Ecto neural progenitor cell (in vitro differentiated cells): ENCODE data around the gene SPAAR.
"Not testable (repeated sequence)": the region's sequence is repeated elsewhere in the genome, so short reads cannot be mapped to it uniquely, and the experiment has no call there.

Experiments used
- DNase-seq: peaks from one replicate; pipeline ENCODE4 v3.0.0-alpha.2; 2018; ENCODE audit warnings: low spot score

SPAAR gene, protein sequence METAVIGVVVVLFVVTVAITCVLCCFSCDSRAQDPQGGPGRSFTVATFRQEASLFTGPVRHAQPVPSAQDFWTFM

DNA sequence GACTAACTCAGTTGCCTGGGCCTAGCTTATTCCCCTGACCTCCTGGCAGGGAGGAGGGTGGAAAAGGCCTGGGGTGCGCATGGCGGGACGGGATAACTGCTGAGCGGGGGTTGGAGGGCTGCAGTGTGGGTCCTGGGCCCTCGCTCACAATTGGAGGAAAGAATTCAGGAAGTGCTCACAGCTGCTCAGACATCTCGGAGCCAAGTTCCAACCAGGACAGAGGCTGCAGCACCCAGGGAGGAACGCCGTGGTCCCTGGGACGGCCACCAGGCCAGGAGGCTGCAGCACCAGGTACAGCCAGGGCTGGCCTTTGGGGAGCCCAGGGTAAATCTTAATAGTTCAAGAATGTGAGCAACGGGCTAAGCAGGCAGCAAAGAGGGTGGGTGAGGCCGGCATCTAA is at the start of gene SPAAR:
Gene SPAAR (plus strand): TSS at position 217 of the 400 bp plus-strand sequence. CDS start 974 bp downstream, outside the sequence.
- DNase-seq: no peak

DNA sequence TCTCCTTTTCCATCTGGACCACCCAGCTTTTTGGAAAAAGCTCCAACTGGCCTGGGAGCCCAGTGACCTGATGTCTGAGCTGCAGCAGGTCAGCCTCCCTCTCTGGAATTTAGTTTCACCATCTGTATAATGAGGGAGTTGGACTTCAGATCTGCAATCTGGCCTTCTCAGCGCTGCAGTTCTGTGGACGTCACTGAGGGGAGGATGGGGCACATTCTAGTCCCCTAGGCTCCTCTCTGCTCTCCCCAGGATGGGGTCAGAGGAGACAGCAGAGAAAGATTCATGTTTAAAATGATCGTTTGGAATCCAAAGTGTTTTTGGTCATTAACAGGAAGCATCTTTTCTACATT is 49.3 kb upstream of the SPAAR start:
- DNase-seq: no peak

DNA sequence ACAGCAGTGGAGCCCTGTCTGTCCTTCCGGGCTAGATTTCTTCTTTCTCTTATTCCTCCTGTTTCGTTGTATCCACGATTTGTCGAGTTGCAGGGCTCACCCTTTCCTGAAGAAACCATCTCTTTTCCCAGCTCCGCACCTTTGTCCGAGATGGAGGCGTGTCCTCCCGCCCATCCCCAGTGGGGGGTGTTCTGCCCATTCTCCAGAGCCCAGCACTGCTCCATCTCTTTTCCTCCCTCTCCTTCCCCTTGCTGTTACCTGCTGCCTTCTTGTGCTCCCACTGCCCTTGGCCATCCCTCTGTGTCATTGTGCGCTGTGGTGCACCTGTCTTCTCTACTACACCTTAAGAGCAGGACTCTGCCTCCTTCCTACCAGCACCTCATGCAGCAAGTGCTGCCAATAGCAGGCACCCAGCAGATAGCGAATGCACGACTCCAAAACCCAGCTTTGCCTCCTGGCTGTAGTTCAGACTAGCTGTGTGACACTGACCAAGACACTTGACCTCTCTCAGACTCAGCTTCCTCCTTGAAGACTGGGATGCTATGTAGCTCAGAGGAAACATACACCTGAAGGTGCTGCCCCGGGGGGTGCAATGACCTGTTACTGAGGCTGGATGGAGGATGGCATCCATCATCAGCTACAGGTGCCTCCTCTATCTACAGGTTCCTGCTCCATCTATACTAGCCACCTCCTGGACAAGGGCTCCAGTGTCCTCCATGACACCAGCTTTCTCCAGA is 48.0 kb upstream of the SPAAR start:
- DNase-seq: peak; percentile 37

DNA sequence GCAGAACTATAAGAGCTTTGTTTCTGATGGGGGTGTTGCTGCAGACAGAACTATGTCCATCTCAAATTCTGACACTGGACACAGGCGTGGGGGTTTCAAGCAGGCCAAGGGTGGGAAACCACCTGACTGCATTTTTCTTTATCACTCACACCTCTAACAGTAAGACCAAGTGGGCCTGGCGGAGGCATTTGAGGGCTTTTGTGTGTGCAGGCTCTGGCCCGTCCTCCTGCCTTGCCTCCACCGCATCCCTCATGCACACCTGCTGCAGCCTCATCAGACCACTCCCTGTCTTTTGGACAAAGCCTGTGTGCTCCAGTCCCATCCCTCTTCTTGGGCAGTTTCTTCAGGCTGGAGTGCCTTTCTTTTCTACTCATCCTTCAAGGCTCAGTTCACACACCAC is 47.0 kb upstream of the SPAAR start:
- no peak for DNase-seq

DNA sequence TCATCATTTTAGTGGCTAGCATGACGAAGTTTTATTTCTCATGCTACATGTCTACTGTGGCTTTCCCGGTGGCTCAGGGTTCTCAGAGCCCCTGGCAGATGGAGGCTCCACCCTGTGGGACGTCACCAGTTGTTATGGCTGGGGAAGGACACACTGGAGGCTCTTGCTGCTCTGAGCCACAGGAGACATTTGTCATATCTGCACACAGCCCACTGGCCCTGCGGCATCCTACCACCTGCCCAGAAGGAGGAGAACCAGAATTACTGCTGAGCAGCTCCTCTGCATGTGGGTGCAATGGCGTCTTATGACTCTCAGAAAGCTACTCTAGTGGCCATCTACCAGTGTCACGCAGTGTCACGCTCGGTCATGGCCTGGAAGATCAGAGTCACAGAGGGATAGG is 45.7 kb upstream of the SPAAR start:
- DNase-seq: peak; percentile 32

DNA sequence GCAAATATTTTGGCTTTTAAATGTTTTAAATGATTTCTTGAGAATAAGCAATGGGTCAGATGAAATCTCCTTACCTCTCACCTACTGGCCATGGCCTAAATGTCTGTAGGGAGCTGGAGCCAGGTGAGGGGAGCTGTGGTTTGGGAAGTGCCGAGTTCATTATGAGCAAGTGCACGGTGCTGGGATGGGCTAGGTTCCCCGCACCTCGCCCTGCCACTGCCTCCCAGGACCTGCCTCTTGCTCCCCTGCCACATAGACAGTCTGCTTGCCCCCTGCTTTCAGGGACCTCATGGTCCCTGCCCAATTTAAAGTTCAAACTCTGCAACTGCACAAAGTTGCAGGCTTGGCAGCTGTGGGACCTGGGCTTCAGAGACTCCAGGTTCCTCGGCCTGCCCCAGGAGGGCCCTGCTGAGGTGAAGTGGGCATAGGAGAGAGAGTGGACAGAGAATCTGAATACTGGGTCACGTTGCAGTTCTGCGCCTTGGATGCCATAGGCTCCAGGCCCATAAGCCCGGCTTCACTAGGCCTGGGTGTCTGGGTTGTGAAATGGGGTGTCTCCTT is 44.5 kb upstream of the SPAAR start:
- peak; percentile 29 for DNase-seq

DNA sequence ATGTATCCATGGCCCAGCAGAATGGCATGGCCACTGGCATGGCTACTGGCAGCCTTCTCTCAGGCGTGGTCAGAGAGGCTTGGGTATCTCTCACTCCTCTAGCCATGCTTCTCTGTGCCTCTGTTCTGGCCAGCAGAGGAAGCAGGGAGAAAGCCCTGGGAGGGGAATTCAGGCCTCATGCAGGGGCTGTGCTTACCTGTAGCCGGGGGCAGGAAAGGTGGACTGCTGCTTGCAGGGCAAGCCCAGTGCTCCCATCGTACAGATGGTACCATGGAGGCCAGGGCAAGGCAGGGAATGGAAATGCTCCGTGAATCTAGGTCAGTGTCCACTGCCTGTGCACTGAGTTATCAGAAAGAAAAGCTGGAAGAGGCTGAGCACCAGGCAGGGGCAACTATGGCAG is 41.8 kb upstream of the SPAAR start:
- peak; percentile 25 for DNase-seq

DNA sequence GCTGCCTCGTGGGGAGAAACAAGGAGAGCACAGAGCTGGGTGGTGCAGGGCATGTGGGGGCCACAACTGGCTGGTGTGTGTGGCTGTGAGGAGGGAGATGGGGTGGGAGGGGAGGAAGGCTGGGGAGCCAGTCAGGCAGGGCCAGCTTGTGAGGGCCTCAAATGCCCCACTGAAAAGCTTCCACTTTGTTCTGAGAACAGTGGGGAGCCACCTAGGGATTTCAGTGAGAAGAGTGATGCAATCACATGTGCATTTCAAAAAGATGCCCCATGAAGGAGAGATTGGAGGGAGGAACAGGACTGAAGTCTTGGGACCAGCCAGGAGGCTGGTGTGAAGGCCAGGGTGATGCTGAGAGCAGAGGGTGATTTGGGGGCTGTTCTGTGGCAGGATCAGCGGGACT is 40.4 kb upstream of the SPAAR start:
- DNase-seq: no peak

DNA sequence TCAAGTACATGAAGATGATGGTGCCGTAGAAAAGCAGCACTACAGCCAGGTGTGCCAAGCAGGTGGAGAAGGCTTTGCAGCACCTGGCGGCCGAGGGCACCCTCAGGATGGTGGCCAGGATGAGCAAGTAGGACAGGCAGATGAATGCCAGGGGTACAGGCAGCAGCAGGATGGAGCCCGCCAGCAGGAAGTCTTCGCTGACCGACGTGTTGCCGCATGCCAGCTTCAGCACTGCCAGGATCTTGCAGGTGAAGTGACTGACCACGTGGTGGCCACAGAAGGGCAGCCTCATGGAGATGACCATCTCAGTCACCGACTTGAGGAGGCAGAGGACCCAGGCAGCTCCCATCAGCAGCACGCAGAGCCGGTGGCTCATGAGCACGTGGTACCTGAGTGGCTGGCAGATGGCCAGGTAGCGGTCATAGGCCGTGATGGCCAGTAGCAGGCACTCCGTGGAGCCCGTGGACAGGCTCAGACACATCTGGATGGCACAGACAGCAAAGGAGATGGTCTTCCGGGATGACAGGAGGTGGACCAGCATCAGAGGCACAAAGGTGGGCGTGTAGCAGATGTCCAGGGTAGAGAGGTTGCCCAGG is 39.6 kb upstream of the SPAAR start:
- DNase-seq: no peak

DNA sequence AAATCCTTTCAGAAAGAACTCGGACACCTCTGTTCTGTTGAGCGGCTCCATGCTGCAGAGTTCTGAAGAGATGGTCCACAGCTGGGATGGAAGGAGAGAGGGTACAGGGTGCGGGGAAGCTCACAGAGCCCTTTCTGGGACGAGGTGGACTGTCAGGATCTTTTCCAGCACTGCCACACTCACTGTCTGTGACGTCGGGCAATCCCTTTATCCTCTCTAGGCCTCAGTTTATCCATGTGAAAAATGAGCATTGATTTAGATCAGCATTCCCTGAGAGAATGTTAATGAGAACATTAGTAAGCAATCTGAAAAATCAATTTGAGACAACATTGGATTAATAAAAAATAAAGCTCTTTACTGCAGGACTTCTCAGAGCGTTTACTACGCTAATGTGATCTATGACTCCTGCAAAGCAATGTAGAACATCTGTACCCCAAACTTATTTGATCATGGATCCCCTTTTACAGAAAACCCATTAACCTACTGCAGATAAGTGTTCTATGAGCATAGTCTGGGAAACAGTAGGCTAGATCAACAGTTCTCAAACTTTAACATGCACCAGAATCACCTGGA is 38.9 kb upstream of the SPAAR start, which contains the start of gene OR13J1:
Gene OR13J1 (minus strand): TSS at position 51 of the 573 bp plus-strand sequence. CDS start 0 bp downstream, at position 51.
- DNase-seq: no peak

DNA sequence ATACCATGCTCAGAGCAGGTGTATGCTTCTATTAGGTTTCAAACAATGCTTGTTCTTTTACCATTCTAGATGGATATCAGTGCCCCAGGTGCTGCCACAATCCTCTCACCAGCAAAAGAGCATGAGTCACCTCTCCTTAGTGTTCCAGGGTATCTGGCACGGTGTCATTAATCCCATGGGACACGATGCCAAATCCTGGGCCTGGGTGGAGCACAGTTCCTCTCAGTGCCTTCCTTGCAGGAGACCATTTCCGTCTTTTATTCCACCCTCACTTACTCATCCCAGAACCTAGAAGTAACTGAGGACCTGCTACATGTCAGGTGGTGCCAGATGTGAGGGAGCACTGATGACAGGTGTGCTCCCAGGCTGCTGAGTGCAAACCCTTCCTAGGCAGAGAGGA is 37.7 kb upstream of the SPAAR start:
- DNase-seq: no peak

DNA sequence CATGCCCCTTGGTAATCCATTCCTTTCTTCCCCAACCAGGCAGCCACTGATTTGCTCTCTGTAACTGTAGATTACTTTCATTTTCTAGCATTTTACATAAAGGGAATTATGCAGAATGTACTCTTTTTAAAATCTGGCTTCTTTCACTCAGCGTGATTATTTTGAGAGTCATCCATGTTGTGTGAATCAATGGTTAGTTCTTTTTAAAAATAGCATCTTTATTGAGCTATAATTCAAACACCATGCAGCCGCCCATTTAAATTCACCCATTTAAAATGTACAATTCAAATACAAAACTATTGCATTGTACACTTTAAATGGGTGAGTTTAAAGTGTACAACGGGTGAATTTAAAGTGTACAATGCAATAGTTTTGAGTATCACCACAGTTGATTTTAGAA is 36.8 kb upstream of the SPAAR start:
- DNase-seq: no peak

DNA sequence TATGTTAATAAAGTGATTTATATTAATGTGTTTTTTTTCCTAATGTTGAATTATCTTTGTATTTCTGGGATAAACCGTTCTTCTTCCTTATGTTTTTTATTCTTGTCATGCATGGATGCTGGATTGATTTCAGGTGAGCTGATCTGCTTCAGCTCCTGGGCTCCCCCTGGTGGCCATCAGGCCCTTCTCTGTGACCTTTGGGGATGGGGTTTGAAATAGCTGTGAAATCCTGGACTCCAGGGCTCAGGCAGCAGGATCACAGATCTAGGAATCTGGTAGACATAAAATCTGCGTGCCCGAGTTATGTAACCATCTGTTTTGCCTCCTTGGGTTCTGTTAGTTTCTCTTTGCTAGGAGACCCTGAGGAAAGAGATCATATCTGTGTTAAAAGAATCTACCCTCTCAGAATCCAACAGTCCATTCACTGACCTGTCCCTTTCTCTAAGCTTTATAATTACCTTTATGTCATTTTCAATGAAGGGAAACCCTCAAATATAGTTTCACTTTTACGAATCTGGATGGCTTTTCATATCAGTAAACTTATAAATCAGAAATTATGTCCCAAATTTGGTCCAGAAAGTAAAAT is 26.9 kb upstream of the SPAAR start:
- DNase-seq: peak; percentile 83

DNA sequence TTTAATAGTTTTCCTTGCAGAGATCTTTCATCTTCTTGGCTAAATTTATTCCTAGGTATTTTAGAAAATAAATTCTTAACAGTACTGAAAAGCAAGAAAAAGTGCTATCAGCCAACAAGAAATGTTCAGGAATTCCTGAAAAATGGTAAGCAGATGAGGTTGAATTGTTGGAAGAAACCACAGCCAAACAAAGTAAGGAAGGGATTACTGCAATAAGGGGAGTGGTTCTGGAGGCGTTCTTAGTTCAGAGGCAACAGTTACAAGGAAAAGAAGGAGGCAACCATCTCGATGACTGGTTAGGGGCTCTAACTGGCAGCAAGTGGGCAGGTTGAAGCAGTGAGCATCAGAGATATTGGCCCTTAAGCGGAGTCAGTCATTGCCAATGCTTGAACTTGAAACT is 26.3 kb upstream of the SPAAR start:
- no peak for DNase-seq

DNA sequence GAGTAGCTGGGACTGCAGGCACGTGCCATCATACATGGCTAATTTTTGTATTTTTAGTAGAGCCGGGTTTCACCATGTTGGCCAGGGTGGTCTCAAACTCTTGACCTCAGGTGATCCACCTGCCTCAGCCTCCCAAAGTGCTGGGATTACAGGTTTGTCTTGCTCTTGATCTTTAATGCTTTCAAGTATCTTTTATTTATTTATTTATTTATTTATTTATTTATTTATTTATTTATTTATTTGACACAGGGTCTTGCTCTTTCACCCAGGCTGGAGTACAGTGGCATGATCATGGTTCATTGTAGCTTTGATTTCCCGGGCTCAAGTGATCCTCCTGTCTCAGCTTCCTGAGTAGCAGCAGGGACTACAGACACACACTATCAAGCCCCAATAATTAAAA is 24.4 kb upstream of the SPAAR start:
- not testable (repeated sequence) for DNase-seq

DNA sequence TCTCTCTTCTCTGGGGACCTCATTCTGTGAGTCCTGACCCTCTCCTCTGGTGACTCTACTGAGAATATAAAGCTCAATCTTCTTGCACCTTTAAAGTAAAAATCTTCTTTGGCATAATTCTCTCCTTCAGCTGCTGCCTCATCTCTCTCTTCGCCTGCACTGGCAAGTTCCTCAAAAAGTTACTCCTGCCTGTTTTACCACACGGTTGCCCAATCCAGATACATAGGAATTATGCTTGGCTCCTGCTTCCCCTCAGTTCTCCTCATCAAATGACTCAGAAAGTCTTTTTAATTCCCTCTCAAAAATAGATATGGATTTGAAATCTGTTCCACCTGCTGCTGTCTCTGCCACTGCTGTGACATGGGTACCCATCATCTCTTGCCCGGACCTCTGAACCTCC is 17.6 kb upstream of the SPAAR start:
- no peak for DNase-seq

DNA sequence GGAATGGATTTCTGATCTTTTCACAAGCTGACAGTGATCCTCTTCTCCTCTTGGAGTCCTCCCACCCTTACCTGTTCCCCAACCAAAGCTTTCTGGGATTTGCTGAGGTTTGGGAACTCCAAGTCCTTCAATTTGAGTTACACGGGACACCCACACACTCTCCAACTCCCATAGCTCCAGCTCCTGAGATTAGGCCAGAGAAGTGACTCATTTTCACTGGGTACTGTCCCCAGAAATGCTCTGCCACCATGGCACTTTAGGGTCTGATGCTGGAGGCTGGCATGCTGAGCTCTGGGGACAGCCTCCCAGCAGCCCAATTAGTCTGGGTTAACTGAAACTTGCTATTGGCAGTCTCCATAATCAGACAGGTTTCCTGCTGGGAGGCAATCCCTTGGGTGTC is 17.2 kb upstream of the SPAAR start:
- DNase-seq: no peak

DNA sequence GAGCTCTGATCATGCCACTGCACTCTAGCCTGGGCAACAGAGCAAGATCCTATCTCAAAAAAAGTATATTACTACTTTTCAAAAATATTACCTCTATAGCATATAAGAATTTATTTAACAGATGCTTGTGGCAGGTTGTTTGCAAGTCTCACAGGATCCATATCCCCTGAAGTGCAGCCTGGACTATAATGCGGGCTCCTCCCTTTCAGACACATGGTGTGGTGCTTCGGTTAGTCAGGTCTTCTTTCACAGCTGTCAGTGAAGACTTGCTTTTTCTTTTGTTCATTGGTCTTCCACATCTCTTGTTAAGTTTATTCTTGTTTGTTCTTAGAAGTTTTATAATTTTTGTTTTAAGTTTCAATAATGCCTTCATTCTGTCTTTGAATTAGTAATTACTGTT is 12.7 kb upstream of the SPAAR start:
- no peak for DNase-seq

DNA sequence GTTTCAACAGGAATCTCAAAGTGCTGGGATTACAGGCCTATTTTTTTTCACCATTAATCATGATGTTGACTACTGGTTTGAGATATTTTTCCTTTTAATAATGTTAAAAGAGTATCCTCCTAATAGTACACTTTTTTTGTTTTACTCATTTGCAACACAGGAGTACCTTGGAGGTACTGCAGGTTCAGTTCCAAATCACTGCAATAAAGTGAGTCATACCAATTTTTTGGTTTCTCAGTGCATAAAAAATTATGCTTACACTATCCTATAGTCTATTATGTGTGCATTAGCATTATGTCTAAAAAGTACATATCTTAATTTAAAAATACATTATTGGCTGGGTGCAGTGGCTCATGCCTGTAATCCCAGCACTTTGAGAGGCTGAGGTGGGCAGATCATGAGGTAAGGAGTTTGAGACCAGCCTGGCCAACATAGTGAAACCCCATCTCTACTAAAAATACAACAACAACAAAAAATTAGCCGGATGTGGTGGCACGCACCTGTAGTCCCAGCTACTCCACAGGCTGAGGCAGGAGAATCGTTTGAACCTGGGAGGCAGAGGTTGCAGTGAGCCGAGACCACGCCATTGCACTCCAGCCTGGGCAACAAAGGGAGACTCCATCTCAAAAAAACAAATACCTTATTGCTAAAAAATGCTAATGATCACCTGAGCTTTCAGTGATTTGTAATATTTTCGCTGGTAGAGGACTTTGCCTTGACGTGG is 11.8 kb upstream of the SPAAR start:
- DNase-seq: not testable (repeated sequence)

DNA sequence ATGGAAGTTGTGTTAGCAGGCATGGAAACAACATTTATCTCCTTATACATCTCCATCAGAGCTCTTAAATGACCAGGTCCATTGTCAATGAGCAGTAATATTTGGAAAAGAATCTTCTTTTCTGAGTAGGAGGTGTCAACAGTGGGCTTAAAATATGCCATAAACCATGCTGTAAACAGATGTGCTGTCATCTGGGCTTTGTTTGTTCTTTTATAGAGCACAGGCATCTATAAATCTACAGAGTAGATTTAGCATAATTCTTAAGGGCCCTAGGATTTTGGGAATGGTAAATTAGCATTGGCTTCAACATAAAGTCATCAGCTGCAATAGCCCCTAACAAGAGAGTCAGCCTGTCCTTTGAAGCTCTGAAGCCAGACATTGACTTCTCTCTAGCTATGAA is 11.0 kb upstream of the SPAAR start:
- no peak for DNase-seq

DNA sequence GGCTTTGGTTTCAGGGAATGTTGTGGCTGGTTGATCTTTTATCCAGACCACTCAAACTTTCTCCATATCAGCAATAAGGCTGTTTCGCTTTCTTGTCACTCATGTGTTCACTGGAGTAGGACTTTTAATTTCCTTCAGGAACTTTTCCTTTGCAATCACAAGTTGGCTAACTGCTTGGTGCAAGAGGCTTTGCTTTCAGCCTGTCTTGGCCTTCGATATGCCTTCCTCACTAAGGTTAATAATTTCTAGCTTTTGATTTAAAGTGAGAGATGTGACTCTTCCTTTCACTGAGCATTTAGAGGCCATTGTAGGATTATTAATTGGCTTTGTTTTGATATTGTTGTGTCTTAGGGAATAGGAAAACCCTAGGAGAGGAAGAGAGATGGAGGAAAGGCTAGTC is 10.3 kb upstream of the SPAAR start:
- DNase-seq: no peak

DNA sequence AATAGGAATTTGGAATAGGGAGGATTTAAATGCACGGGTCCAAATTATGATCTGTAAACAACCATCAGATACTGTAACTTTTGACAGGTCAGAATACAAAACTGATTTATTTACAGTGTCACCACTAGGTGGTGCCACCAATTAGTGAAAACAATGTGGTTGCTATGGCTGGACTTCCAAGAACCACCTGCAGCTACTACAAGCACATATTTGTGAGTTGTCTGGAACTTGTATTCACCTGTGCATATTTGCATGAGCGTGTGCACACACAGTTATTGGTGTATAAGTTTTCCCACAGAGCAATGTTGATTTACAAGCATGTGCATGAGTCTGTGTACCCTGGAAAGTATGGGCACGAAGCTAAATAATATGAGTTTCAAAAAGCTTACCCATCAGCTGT is 6.2 kb upstream of the SPAAR start:
- no peak for DNase-seq
